ENCODE results near the gene CFAP20. TPM values are rescaled to one million over a fixed set of nuclear protein-coding genes. Genes with fewer than 3 reads are reported as not detected.

CFAP20 gene
- total RNA-seq (2021): 60.4 and 61.8 TPM in 2 replicates
- long read RNA-seq, transcript CFAP20-201 (6 exons, 1,354 nt): major isoform, 486 of 512 reads
- long read RNA-seq, partial matches to known transcripts: 1 of 512 reads
- long read RNA-seq, other reads (novel, unspliced or antisense): 22 of 512 reads

DNA sequence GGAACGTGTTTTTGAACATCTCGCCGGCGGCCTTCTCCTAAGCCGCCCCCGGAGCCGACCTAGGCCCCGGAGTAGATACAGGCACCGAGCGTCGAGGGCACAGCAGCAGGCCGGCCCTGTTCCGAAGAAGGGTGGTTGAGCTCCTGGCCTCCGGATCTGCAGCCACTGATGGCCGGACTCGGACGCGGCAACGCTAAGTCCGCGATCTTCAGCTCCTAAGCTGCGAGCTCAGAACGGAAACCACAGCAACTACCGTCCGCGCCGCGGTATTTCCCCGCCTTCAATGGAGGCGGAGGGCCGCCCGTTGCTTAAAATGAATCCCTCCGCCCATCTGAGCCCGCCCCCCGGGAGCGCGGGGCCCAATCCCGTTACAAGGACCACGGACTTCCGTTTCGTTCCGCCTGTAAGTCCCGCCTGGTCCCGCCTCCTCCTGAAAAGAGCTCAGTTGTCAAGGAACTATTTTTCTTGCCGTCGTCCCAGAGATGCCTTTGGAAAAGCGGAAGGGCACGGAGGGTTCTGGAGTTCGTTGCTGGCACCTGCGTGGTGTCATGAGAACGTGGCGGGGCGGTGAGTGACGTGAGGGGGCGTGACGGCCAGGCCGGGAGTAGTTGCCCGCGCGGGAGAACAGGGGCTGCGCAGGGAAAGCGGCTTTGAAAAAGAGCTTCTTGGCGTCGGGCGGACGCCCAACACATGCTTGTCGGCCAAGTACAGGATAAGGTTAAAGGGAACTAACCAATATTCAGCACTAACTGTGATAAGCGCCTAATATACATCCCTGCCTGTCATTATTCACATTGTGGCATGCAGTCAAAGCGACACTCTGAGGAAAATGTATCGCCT lies at the start of gene CFAP20:
CFAP20 (minus strand) TSS at position 285 of the 840 bp plus-strand sequence; CDS start at position 19, 266 bp downstream.
- peaks cover 7% of the 10 kb centered on the region for H3K79me1 ChIP-seq (ENCODE audit: insufficient read depth, low read depth, low read length, poor library complexity, severe bottlenecking)
- H2BK120ac ChIP-seq (ENCODE audit: low read depth, low read length, poor library complexity, severe bottlenecking): no peak within 1 kb of the TSS
- no peak within 1 kb of the TSS for H4K5ac ChIP-seq (ENCODE audit: insufficient read length, low read depth, low read length)
- peaks cover 10% of the 10 kb centered on the region for H3K4me1 ChIP-seq (ENCODE audit: insufficient read depth, low read length)
- Mint-ChIP-seq H3K4me3 (peak within 1 kb of the TSS; percentile 89 to 94), H3K27ac (peak within 1 kb of the TSS; percentile 72 to 97 (median 83); a peak in 6 of 7 replicates), H3K4me1 (peaks cover 26 to 27% of the 10 kb centered on the region in 2 experiments), H3K27me3 (ENCODE audit: low read depth) (no peaks in the 10 kb centered on the region), H3K9me3 (no peaks in the 10 kb centered on the region; a peak in 1 of 5 replicates), H3K36me3 (ENCODE audit: insufficient read depth in 1 of 3, low read depth in 3 of 3) (no peaks in the 10 kb centered on the region)
- no peaks in the 10 kb centered on the region for H4K20me1 ChIP-seq (ENCODE audit: control insufficient read depth, insufficient read depth, insufficient read length)
- H3K79me2 ChIP-seq (ENCODE audit: insufficient read depth, low read length): peaks cover 25% of the 10 kb centered on the region
- no peaks in the 10 kb centered on the region for H3K9me3 ChIP-seq (ENCODE audit: control insufficient read depth, low read depth, low read length)
- no peaks in the 10 kb centered on the region for H3K27me3 ChIP-seq (ENCODE audit: insufficient read depth, low read length)
- TF ChIP-seq, protein P1, sequence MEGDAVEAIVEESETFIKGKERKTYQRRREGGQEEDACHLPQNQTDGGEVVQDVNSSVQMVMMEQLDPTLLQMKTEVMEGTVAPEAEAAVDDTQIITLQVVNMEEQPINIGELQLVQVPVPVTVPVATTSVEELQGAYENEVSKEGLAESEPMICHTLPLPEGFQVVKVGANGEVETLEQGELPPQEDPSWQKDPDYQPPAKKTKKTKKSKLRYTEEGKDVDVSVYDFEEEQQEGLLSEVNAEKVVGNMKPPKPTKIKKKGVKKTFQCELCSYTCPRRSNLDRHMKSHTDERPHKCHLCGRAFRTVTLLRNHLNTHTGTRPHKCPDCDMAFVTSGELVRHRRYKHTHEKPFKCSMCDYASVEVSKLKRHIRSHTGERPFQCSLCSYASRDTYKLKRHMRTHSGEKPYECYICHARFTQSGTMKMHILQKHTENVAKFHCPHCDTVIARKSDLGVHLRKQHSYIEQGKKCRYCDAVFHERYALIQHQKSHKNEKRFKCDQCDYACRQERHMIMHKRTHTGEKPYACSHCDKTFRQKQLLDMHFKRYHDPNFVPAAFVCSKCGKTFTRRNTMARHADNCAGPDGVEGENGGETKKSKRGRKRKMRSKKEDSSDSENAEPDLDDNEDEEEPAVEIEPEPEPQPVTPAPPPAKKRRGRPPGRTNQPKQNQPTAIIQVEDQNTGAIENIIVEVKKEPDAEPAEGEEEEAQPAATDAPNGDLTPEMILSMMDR (conservative IDR thresholded peaks at IDR 0.05): no peak
- peaks cover 6% of the 10 kb centered on the region for H3K23me2 ChIP-seq (ENCODE audit: insufficient read length, low read depth, low read length, poor library complexity, severe bottlenecking)
- H3K4ac ChIP-seq (ENCODE audit: low read depth, low read length): no peak within 1 kb of the TSS
- peak within 1 kb of the TSS; percentile 86 for H3K4me2 ChIP-seq (ENCODE audit: insufficient read depth, insufficient read length, low read length)
- H4K91ac ChIP-seq (ENCODE audit: insufficient read length, low read depth, low read length): no peak within 1 kb of the TSS
- H2AFZ ChIP-seq (ENCODE audit: low read length): no peak within 1 kb of the TSS
- H2BK15ac ChIP-seq (ENCODE audit: low read depth, low read length): no peak within 1 kb of the TSS
- no peak within 1 kb of the TSS for H3K23ac ChIP-seq (ENCODE audit: insufficient read length, low read depth, low read length)
- H3K14ac ChIP-seq (ENCODE audit: insufficient read depth, low read length): peak within 1 kb of the TSS; percentile 91
- H3T11ph ChIP-seq (ENCODE audit: low read length): no peak within 1 kb of the TSS
- WGBS (ENCODE audit: extremely low coverage, insufficient read length, low lambda C conversion rate): no CpG with 5 or more reads among the region's 70 CpGs
- no peak within 1 kb of the TSS for H2AK5ac ChIP-seq (ENCODE audit: insufficient read length, low read length)
- no peak within 1 kb of the TSS for H2BK5ac ChIP-seq (ENCODE audit: insufficient read length, low read length)
- no peak within 1 kb of the TSS for H4K8ac ChIP-seq (replicated peaks; ENCODE audit: insufficient read length, low read depth, low read length)
- H2BK12ac ChIP-seq (ENCODE audit: insufficient read length, low read depth, low read length): no peak within 1 kb of the TSS
- H3K27ac ChIP-seq (ENCODE audit: insufficient read length, low read depth, low read length): no peak within 1 kb of the TSS
- H3K9ac ChIP-seq (ENCODE audit: extremely low read depth, insufficient read length, low read length): peak within 1 kb of the TSS; percentile 60
- peak; percentile 100 for DNase-seq
- H3K56ac ChIP-seq (ENCODE audit: insufficient read length, low read depth, low read length): no peak within 1 kb of the TSS
- H3K18ac ChIP-seq (ENCODE audit: insufficient read length, low read depth, low read length): peak within 1 kb of the TSS; percentile 83
- no peak within 1 kb of the TSS for H2BK20ac ChIP-seq (ENCODE audit: low read depth, low read length, poor library complexity, severe bottlenecking)

Data from H9 (cell line).